Prostate gland (tissue), 2 donors: ENCODE data around the gene ITIH3.

Experiments
- POLR2A ChIP-seq: fragments of 450-650 bp; IDR thresholded peaks from one replicate; pipeline ENCODE4 v1.6.1; 2016; ENCODE audit warnings: antibody characterized with exemption, mild to moderate bottlenecking
- POLR2AphosphoS5 ChIP-seq: sonication (generic); formaldehyde crosslinking; IDR thresholded peaks from one replicate; pipeline ENCODE4 v1.6.1; 2017; ENCODE audit warnings: antibody characterized with exemption
- TF ChIP-seq, protein P1 (sequence below), 4 experiments: fragments of 200-600 bp in 2 of 4; fragments of 450-650 bp in 2 of 4; sonication (generic) in 2 of 4; IDR thresholded peaks; 1 replicate in 3 of 4; 2 replicates in 1 of 4; pipeline ENCODE4 v1.5.1; 2016 to 2019; ENCODE audit warnings: antibody characterized with exemption in 4 of 4, mild to moderate bottlenecking in 2 of 4, moderate library complexity in 2 of 4

DNA sequence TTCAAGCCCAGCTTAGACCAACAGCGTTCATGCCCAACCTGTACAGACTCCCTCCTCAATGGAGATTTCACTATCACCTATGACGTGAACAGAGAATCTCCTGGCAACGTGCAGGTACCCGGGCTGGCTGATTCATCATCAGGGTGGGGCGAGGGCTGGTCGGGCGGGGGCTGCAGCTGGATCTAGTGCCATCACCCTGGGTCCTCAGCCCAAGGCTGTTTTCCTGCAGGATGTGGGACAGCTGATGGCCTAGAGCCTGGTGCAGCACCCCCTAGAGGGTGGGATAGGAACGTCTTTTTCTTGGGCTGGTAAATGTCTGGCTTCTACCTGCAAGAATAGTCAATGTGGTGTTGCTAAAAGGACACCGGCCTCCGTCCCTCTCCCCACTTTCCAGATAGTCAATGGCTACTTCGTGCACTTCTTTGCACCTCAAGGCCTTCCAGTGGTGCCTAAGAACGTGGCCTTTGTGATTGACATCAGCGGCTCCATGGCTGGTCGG is 4.4 kb downstream of the ITIH3 start:
- TF ChIP-seq POLR2A (no peak), POLR2AphosphoS5 (no peak)
- TF ChIP-seq, protein P1, sequence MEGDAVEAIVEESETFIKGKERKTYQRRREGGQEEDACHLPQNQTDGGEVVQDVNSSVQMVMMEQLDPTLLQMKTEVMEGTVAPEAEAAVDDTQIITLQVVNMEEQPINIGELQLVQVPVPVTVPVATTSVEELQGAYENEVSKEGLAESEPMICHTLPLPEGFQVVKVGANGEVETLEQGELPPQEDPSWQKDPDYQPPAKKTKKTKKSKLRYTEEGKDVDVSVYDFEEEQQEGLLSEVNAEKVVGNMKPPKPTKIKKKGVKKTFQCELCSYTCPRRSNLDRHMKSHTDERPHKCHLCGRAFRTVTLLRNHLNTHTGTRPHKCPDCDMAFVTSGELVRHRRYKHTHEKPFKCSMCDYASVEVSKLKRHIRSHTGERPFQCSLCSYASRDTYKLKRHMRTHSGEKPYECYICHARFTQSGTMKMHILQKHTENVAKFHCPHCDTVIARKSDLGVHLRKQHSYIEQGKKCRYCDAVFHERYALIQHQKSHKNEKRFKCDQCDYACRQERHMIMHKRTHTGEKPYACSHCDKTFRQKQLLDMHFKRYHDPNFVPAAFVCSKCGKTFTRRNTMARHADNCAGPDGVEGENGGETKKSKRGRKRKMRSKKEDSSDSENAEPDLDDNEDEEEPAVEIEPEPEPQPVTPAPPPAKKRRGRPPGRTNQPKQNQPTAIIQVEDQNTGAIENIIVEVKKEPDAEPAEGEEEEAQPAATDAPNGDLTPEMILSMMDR (IDR thresholded peaks at IDR 0.05) = no peak
